Activated effector memory CD4-positive, alpha-beta T cell treated with anti-CD3 and anti-CD28 coated beads, Interleukin-2, amount 50 U/mL, for 16 hours (primary cell): ENCODE data around the gene VAV2.
A peak's percentile ranks its signal among the peaks of the same experiment; 100 is the strongest.

Experiments used
- DNase-seq: peaks from one replicate; pipeline ENCODE4 v3.0.0-alpha.2; 2020

VAV2 gene

DNA sequence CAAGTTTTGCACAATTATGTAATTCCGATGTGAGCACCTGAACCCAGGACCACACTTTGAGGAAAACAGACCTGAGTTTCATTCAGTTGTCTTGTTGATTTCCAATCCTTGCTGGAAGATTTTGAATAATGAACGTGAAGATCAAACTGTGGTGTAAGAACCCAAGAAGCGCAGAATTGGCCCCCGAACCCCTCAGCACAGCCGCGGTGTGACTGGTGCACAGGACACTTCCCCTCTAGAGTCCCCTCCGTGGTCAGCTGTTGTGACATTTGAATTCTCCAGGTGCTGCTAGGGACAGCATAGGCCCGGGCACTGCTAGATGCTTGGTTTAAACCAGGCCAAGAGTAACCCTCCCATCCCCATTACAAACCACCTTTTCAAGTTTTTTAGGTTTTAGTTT, 34.9 kb upstream of the VAV2 start:
- peak; percentile 10 for DNase-seq

- no peak for DNase-seq
Observed at GRCh38 chr9:134026581-134026980, 34.5 kb upstream of the VAV2 start.

DNA sequence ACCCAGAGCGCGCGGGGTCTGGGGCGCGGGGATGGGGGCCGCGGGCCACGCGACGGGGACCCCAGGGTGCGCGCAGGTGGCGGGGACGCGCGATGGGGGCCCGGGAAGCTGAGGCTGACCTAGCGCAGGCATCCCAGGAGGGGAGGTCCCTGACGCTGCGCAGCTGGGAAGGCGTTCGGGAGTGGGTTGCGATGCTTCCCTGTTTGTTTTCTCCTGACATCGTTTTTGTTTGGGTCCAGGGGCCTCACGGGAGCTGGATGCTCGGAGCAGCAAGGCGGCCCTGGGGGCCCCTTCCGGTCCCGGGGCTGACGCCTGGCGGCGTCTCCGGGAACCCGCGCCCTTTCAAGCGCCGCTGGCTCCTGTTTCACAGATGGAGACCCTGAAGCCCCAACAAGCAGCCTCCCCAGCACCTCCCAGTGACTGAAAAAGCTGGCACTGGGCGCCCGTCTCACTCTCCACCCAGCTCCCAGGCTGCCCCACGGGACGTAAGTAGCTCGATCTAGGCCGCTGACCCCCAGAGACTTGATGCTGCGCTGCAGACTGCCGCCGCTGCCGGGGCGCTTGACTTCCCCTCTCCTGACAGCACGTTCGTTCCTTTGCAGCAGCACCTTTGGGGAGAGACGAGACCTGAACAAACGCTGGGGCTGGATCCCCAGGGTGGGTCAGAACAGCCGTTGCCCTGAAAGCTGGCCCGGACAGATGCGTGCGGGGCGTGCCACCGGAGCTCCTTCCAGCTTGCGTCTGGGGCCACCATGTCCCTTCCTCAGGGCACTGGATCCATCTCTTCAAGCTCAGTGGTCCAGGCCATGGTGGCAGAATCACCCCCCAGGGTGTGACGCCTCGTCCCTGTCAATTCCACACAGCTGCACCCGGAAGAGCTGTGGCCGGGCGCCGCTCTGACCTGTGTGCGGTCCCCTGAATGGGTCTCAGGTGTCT, 33.8 kb upstream of the VAV2 start:
- DNase-seq = peak; percentile 81

DNA sequence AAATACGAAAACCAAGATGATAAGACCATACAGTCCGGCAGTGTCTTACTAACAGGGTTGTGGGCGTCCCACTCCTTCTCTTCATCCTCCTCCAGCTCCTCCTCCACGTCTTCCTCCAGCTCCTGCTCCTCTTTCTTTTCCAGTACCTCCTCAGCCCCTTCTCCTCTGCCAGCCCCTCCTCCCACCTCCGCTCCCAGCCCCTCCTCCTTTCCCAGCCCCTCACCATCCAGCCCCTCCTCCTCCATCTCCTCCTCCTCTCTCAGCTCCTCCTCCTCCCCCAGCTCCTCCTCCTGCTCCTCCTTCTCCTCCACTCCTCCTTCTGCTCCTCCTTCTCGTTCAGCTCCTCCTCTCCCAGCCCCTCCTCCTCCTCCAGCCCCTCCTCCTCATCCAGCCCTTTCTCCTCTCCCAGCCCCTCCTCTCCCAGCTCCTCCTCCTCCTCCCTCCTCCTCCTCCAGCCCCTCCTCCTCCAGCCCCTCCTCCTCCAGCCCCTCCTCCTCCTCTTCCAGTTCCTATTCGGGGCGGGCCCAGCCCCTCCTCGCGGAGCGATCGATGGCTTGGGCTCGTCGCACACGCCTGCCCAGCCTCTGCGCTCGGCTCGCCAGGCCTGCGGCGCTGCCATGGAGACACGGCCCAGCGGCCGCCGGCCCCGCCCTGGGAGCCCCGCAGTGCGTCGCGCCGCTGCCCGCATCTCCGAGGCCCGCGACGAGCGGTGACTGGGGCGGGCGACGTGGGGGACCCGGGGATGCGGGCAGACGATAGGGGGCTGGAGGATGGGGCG, 32.9 kb upstream of the VAV2 start, which contains the start of gene BRD3OS:
Gene BRD3OS (plus strand): TSS at position 654 of the 778 bp plus-strand sequence. CDS start 1,267 bp downstream, outside the sequence.
- peak; percentile 96 for DNase-seq

DNA sequence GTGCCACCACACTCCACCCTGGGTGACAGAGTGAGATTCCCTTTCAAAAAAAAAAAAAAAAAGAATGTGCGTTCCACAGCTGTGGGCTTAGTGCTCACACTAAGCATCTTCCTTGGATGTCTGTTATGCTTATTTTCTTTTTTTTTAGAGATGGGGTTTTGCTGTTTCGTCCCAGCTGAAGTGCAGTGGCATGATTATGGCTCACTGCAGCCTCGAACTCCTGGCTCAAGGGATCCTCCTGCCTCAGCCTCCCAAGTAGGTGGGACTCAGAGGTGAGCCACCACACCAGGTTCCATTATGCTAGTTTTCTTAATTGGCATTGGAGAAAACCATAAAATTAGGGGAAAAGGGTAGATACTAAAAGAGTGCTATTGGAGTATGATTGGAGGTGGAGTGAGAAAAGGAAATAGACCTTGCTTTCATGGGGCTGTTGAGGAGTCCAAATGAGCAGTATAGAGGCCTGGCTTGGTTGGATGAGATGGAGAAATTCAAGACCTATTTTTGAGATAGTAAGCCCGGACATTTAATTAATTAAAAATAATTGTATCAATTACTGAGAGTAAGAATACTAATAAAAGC, 32.2 kb upstream of the VAV2 start:
- no peak for DNase-seq

DNA sequence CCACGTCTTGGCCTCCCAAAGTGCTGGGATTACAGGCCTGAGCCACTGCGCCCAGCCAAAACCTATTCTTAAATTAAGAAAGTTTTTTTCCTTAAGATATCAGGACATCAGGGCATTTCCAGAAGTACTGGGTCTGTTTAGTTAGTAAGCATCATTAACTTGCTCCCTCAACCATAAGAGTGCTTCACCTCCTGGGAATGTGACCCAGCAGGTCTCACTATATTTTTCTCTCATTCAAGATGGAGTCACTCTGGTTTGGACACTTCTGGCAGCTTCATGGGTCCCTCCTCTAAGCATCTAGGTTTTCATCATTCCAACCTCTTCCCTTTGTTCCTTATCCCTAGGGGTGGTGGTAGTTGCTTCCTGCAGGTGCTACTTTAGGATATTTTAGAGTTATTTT, 22.8 kb upstream of the VAV2 start:
- DNase-seq = no peak

- DNase-seq = no peak
Observed at GRCh38 chr9:134011401-134011800, 19.3 kb upstream of the VAV2 start.

GRCh38 chr9:134010310-134011173, 18.4 kb upstream of the VAV2 start:
- no peak for DNase-seq

DNA sequence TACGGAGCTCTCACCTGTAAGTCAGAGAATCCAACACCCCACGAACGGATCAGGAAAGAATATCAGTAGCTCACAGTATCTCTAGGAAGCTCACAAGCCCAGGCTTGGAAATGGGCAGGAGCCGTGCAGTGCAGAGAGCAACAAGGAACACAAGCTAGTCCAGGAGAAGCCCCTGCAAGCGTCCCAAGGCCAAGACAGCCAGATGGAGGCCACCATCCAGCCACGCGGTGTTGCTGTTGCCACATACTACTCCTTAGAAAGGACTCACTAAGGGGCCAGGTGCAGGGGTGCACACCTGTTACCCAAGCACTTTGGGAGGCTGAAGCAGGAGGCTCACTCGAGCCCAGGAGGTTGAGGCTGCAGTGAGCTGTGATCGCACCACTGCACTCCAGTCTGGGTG, 15.4 kb upstream of the VAV2 start:
- no peak for DNase-seq

DNA sequence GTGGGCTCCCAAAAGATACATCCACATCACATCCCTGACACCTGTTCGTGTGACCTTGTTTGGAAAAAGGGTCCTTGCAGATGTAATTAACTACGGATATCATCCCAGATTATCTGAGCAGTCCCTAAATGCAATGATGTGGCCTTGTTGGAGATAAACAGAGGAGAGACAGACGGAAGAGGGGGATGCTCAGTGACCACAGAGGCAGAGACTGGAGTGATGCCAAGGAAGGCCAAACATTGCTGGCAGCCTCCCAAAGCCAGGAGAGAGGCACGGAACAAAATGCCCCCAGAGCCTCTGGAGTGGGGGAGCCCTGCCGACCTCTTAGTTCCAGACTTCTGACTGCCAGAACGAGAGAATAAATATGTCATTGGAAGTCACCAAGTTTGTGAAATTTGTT, 15.0 kb upstream of the VAV2 start:
- DNase-seq = no peak

DNA sequence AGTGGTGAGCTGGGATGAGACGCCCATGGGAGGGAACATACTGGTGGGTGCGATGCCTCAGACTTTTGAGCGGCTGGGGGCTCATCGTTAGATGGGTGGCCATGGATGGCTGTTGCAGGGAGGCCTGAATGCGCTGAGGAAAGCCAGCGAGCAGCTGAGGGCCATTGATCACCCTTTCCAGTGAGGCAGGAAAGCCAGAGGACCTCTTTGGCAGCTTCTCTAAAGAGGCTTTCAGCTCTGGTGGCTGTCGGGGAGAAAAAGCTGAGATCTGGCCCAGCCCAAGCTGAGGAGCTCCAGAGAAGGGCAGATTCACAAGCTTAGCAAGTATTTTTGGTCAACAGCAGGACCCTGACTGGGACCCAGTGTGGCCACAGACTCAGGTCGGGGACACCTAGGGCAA, 13.3 kb upstream of the VAV2 start:
- DNase-seq = no peak

DNA sequence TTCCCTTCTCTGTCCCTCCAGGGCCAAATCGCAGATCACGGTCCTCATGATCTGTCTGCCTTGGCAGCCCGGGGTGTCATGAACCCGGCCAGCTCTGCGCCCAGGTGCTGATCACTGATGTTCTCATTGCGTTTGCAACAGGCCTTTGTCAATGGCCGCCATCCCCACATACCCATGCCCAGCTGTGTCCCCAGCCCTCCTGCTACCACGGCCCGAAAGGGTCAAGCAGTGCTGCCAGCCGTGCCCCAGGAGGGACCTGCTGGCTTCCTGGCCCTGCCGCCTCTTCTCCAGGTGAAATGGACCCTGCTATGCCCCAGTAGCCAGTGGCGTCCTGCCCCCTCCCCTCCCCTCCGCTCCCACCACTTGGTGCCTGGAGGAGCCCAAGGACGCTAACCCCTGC, 12.8 kb upstream of the VAV2 start:
- DNase-seq = no peak

GRCh38 chr9:134004131-134004873, 12.2 kb upstream of the VAV2 start:
- no peak for DNase-seq

DNA sequence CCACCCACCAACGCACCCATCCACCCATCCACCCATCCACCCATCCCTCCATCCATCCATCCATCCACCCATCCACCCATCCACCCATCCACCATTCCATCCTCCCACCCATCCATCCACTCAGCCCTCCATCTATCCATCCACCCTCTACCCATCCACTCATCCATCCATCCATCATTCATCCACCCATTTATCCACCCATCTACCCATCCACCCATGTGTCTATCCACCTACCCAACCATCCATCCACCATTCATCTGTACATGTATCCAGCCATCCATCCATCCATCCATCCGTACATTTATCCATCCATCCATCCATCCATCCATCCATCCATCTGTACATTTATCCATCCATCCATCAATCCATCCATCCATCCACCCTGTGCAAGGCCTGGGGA, 11.1 kb upstream of the VAV2 start:
- DNase-seq = no peak

DNA sequence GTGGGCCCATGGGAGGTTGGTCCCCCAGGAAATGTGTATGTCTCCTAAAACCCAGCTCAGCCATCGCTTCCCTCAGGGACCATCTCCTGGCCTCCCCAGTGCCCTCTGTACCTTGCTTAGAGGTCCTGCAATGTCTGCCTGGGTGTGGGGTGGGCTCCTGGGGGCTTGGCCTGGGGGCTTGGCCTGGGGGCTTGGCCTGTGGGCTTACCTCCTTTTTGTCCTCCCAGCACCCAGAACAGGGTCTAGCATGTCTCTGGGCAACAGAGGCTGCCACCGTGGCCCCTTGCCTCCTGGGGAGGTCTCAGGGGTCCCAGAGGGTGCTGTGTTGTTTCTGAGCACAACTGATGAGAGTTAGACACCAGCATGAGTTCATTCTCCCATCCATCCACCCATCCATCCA, 10.7 kb upstream of the VAV2 start:
- no peak for DNase-seq

- DNase-seq = no peak
Observed at GRCh38 chr9:133999851-134000265, 7.7 kb upstream of the VAV2 start.

GRCh38 chr9:133998915-133999595, 6.9 kb upstream of the VAV2 start:
- no peak for DNase-seq

- DNase-seq = no peak
Observed at GRCh38 chr9:133997584-133997983, 5.5 kb upstream of the VAV2 start.

DNA sequence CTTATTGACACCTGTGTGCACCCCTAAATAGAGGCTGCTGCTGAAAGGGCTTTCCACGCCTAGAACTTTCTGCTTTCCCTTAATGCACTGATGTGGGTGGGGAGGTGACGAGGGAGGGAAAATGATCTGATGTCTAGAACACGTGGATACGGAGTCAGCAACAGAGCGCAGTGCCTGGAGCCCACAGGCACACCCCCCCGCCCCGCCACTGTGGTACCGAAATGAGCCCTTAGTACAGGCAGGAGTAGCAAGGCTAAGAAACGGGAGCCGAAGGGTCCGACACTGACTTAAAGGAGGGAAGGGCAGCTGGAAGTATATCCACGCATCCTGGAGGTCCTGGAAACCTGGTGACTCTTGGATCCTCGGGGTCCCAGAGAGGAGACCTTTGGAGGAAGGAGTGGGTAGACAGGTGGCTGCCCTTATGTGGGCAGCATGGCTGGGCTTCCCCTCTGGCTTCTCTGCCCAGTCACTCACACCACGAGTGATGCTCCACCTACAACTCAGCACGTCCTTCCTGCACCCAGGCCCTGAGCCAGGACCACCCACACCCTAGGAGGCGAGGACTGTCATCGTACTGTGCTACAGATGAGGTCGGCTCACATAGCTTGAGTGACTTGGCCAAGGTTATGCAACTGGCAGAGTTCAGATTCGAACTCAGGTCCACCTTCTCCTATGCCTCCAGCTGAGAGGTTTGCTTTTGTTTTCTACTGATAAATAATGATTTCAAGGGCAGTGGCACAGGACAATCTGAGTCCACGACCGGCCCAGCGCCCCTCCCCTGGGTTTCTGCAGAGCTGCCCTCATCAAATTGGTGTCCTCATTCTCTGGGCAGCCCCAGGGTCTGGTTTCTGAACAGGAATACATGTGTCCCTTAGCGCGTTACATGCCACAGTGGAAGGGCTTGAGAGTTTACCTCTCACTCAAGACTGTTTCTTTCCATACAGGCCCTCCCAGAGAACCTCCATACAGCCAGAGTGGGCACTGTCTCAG, 4.7 kb upstream of the VAV2 start:
- DNase-seq = no peak
